Testis (tissue), 3 donors: ENCODE measurements around the gene FRAS1. TPM values are rescaled to one million over a fixed set of nuclear protein-coding genes. Genes with fewer than 3 reads are reported as not detected.

Experiments
- DNase-seq: peaks from one replicate; pipeline ENCODE4 v3.0.0-alpha.2; 2019
- H3K27ac ChIP-seq, 2 donors: fragments of 200-600 bp; sonication (generic); one replicate each; pipeline ENCODE4 v1.5.1; 2019
- H3K27me3 ChIP-seq: fragments of 200-600 bp; sonication (generic); one replicate; pipeline ENCODE4 v1.5.1; 2019
- H3K36me3 ChIP-seq: fragments of 200-600 bp; sonication (generic); one replicate; pipeline ENCODE4 v1.5.1; 2017; ENCODE audit warnings: low read depth; ENCODE audit errors: missing control alignments
- H3K4me1 ChIP-seq: fragments of 200-600 bp; sonication (generic); one replicate; pipeline ENCODE4 v1.5.1; 2019
- H3K4me3 ChIP-seq, 2 donors: fragments of 200-600 bp; sonication (generic); one replicate each; pipeline ENCODE4 v1.5.1; 2017 to 2019
- H3K9me3 ChIP-seq: fragments of 200-600 bp; sonication (generic); one replicate; pipeline ENCODE4 v1.5.1; 2017
- POLR2A ChIP-seq: fragments of 450-650 bp; IDR thresholded peaks from one replicate; pipeline ENCODE4 v1.6.1; 2017; ENCODE audit warnings: antibody characterized with exemption, mild to moderate bottlenecking, moderate library complexity
- WGBS, 2 donors: methylation state at CpG; one replicate each; pipeline ENCODE4 v1.1.5; 2018; 5-methylcytosine and 5-hydroxymethylcytosine counted together
- intact Hi-C: fragments of 100-400 bp; cut with DNase I; formaldehyde crosslinking; loops from one replicate; pipeline ENCODE4 v1.15.1; 2023; ENCODE audit warnings: low total_unique reads
- polyA plus RNA-seq: library from polyadenylated mRNA; stranded (reverse); fragments of 350-450 nt; fragmentation: Illumina TruSeq; extraction: RNeasy Lipid Tissue Mini Kit (QIAGEN cat#74804); gene quantifications from one replicate; pipeline ENCODE4 v1.2.3, GENCODE V29; 2014; ENCODE audit warnings: low read depth, low replicate concordance; ENCODE audit not compliant: insufficient read depth
- total RNA-seq, 2 donors: library from RNA; depleted of rRNA; stranded (reverse); fragments of >200 nt; gene quantifications; one replicate each; pipeline ENCODE4 v1.2.3, GENCODE V29; 2016
- TF ChIP-seq, protein P1 (sequence below), 3 experiments: fragments of 450-650 bp in 2 of 3; fragments of 200-600 bp in 1 of 3; sonication (generic) in 1 of 3; IDR thresholded peaks; one replicate each; pipeline ENCODE4 v1.5.1; 2016 to 2019; ENCODE audit warnings: antibody characterized with exemption in 3 of 3, mild to moderate bottlenecking in 2 of 3, moderate library complexity in 1 of 3

The FRAS1 gene
- total and polyA plus RNA-seq, 3 donors from 2014 or later, result 2.2 to 3.7 (median 3.5) TPM

DNA sequence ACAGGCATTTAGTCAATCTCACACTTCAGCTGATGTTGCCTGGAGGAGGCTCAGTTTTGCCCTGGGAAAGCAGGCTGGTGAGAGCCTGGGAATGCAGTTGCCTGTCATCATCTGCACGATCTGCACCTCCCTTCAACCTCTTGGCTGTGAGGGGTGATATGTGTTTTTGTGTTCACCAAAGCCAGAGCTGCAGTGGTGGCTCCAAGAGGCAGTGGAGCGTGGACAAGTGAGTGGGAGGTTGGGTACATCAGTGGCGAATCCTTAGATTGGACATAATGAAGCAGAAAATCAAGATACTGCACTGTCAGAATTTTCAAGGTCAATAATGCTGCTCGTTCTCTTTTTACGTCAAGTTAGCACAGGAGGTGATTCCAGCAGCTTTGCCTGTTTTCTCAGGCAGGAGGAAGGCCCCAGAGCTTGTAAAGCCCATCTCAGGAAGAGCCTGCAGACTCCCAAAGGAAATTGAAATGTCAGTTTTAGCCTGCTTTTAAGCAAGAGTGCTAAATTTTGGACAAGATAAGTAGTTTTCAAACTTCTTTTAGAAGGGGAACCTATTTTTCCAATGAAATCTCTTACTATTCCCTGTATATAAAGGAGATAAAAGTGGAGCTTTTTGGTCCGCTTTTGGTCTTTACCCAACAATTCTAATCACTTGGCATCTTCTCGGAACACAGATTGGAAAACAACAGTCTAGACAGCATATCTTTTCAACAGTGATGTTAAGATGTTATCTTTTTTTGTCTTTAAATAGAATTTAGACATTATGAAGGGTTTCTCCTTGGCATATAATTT lies 92.8 kb downstream of the FRAS1 start:
- H3K4me3 ChIP-seq, result no peak overlapping the region
- peak; percentile 20 for DNase-seq
- H3K9me3 ChIP-seq, result no peaks in the 10 kb centered on the region
- intact Hi-C loops, result no loop called here
- H3K27ac ChIP-seq, result no peak overlapping the region
- WGBS, 2 donors, result 63 to 65% methylated on average over 7 of the region's 7 CpGs
- no peak for TF ChIP-seq POLR2A
- TF ChIP-seq, protein P1, sequence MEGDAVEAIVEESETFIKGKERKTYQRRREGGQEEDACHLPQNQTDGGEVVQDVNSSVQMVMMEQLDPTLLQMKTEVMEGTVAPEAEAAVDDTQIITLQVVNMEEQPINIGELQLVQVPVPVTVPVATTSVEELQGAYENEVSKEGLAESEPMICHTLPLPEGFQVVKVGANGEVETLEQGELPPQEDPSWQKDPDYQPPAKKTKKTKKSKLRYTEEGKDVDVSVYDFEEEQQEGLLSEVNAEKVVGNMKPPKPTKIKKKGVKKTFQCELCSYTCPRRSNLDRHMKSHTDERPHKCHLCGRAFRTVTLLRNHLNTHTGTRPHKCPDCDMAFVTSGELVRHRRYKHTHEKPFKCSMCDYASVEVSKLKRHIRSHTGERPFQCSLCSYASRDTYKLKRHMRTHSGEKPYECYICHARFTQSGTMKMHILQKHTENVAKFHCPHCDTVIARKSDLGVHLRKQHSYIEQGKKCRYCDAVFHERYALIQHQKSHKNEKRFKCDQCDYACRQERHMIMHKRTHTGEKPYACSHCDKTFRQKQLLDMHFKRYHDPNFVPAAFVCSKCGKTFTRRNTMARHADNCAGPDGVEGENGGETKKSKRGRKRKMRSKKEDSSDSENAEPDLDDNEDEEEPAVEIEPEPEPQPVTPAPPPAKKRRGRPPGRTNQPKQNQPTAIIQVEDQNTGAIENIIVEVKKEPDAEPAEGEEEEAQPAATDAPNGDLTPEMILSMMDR (IDR thresholded peaks at IDR 0.05), result no peak
- H3K4me1 ChIP-seq, result no peaks in the 10 kb centered on the region
- H3K27me3 ChIP-seq, result no peaks in the 10 kb centered on the region
- no peaks in the 10 kb centered on the region for H3K36me3 ChIP-seq

DNA sequence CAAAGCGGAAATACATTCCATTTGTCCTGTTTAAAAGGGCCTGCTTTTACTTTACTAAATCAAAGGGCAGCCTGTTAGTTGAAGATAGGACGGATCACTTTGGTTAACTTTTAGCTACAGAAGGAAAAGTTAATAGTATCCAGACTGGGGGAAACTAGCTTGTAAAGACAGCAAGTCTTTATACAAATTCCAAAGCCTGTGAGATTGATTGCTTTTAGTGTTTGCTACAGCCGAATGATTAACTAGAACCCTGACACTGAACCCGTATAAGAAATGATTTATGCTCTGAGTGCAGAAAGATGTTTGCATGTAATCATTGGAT lies 93.4 kb downstream of the FRAS1 start:
- no peak for DNase-seq
- no peaks in the 10 kb centered on the region for H3K27me3 ChIP-seq
- H3K27ac ChIP-seq, result no peak overlapping the region
- no peak for TF ChIP-seq POLR2A
- TF ChIP-seq, protein P1 (IDR thresholded peaks at IDR 0.05), result no peak
- H3K4me3 ChIP-seq, result no peak overlapping the region
- H3K36me3 ChIP-seq, result no peaks in the 10 kb centered on the region
- no peaks in the 10 kb centered on the region for H3K9me3 ChIP-seq
- intact Hi-C loops, result no loop called here
- 72 to 82% methylated on average over 4 of the region's 4 CpGs for WGBS, 2 donors
- H3K4me1 ChIP-seq, result no peaks in the 10 kb centered on the region

DNA sequence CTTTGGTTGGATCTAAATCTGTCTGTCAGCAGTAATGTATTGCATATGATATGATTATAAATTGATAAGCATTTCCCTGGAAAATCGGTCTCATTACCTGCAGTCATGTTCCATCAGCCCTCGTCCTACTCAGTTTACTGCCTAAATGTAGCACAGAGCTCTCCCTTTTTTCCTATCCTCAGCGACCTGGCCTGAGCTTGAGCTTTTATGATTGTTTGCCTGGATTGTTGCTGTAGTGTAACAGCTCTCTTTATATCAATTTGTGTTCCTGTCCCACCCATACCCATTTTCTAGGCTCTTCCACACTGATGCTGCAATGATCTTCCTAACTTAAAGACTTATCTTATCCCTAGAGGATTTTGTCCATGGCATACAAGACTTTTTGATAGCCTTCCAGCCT lies 95.7 kb downstream of the FRAS1 start:
- Histone ChIP-seq H3K4me3 (no peak overlapping the region), H3K36me3 (no peaks in the 10 kb centered on the region), H3K27ac (no peak overlapping the region), H3K4me1 (no peaks in the 10 kb centered on the region), H3K9me3 (no peaks in the 10 kb centered on the region), H3K27me3 (no peaks in the 10 kb centered on the region)
- intact Hi-C loops, result no loop called here
- WGBS, 2 donors, result 85 to 88% methylated on average over 3 of the region's 3 CpGs
- TF ChIP-seq, protein P1 (IDR thresholded peaks at IDR 0.05), result no peak
- TF ChIP-seq POLR2A, result no peak
- DNase-seq, result no peak

DNA sequence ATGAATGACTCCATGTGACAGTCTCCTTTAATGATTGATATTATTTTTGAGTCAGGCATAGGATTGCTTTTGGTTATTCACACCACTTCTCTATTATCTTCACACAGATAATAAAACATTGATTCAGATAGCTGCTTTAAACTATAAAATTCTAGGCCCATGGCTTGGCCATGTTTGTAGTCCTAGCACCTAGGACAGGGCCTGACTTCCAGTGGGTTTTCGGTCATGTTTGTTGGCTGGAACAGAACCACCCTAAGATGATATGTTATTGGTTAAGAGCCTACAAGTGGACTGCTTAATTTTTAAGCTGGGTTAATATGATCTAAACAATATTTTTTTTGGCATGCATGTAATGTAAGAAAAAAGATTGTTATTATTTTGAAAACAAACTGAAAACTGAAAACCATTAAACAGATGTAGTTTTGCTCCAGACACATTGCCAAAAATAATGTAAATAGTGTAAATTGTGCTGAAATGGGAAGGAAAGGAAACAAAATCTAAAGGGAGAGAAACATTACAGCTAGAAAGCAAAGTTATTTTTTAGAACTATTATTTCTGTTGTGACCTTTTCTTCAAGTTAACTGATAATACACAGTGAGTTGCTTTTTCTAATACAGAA lies 98.0 kb downstream of the FRAS1 start:
- 59 to 76% methylated on average over 1 of the region's 1 CpG for whole genome bisulfite sequencing, 2 donors
- Histone ChIP-seq H3K4me3 (no peak overlapping the region), H3K9me3 (no peaks in the 10 kb centered on the region), H3K4me1 (no peaks in the 10 kb centered on the region), H3K27ac (no peak overlapping the region), H3K36me3 (no peaks in the 10 kb centered on the region), H3K27me3 (no peaks in the 10 kb centered on the region)
- intact Hi-C loops, result no loop called here
- TF ChIP-seq, protein P1 (IDR thresholded peaks at IDR 0.05), result no peak
- no peak for TF ChIP-seq POLR2A
- DNase-seq, result no peak
